ENCODE results near the gene GOLGB1. TPM values are rescaled to one million over a fixed set of nuclear protein-coding genes. Genes with fewer than 3 reads are reported as not detected.
"Not testable (repeated sequence)": the region's sequence is repeated elsewhere in the genome, so short reads cannot be mapped to it uniquely, and the experiment has no call there.

The GOLGB1 gene
- total and polyA plus RNA-seq, 12 donors, result 12.3 to 66.8 (median 49.2) TPM

- intact Hi-C loops (cut with DNase I), result no loop called here
- TF ChIP-seq, protein P1, sequence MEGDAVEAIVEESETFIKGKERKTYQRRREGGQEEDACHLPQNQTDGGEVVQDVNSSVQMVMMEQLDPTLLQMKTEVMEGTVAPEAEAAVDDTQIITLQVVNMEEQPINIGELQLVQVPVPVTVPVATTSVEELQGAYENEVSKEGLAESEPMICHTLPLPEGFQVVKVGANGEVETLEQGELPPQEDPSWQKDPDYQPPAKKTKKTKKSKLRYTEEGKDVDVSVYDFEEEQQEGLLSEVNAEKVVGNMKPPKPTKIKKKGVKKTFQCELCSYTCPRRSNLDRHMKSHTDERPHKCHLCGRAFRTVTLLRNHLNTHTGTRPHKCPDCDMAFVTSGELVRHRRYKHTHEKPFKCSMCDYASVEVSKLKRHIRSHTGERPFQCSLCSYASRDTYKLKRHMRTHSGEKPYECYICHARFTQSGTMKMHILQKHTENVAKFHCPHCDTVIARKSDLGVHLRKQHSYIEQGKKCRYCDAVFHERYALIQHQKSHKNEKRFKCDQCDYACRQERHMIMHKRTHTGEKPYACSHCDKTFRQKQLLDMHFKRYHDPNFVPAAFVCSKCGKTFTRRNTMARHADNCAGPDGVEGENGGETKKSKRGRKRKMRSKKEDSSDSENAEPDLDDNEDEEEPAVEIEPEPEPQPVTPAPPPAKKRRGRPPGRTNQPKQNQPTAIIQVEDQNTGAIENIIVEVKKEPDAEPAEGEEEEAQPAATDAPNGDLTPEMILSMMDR (IDR thresholded peaks at IDR 0.05), result no peak
- Histone ChIP-seq H3K4me3 (no peak overlapping the region), H3K4me1 (peaks cover 0 to 7% (median 0%) of the 10 kb centered on the region in 9 donors), H3K27ac (no peak overlapping the region), H3K27me3 (no peaks in the 10 kb centered on the region), H3K9me3 (no peaks in the 10 kb centered on the region), H3K36me3 (peaks cover 0 to 80% (median 11%) of the 10 kb centered on the region in 9 donors)
- ATAC-seq, result no peak
- 94 to 97% methylated on average over 3 of the region's 3 CpGs for WGBS, 2 donors
- DNase-seq, result no peak
Measured at GRCh38 chr3:121793078-121793477, 43.5 kb upstream of the GOLGB1 start.

DNA sequence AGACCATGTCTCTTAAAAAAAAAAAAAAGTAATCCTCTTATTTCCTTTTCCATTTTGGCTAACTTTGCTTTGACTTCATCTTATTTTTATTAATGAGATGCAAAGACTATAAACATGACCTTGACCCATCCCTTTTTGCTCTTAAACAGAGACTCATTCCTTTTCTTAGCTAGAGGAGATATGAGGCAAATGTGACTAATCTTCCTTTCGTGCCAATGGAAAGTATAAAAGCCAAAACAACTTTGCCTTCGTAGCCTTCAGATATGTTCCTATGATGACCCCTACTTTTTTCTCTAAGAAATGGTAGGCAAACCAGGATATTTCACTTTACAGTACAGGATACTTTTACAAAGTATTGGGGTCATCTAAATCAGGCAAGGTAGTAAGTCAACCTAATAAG lies 36.9 kb upstream of the GOLGB1 start:
- DNase-seq, result no peak
- intact Hi-C loops (cut with DNase I), result no loop called here
- peak overlapping the region in 1 of 10 donors; percentile 30 for H3K27ac ChIP-seq
- no peaks in the 10 kb centered on the region for H3K9me3 ChIP-seq
- H3K4me1 ChIP-seq, result peaks cover 0 to 5% (median 0%) of the 10 kb centered on the region in 9 donors
- 35 to 38% methylated on average over 2 of the region's 2 CpGs for WGBS, 2 donors
- peaks cover 0 to 97% (median 15%) of the 10 kb centered on the region in 9 donors for H3K36me3 ChIP-seq
- ATAC-seq, result peak in 2 of 8 donors; percentile 28 to 53
- no peak overlapping the region for H3K4me3 ChIP-seq
- TF ChIP-seq, protein P1 (IDR thresholded peaks at IDR 0.05), result no peak
- no peaks in the 10 kb centered on the region for H3K27me3 ChIP-seq

DNA sequence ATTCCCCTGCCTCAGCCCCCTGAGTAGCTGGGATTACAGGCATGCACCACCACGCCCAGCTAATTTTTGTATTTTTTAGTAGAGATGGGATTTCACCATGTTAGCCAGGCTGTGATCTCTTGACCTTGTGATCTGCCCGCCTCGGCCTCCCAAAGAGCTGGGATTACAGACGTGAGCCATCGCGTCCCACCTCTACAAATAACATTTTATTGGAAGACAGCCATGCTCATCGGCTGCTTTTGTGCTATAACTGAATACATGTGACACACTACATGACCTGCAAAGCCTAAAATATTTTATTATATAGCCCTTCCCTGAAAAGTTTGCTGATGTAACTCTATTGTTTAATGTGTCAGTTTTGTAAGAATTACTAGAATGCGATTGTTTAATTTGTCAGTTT lies 33.2 kb upstream of the GOLGB1 start:
- peak in 4 of 8 donors; percentile 55 to 64 (median 58) for ATAC-seq
- H3K36me3 ChIP-seq, result peaks cover 0 to 98% (median 16%) of the 10 kb centered on the region in 9 donors

GRCh38 chr3:121781611-121782010 lies 32.1 kb upstream of the GOLGB1 start:
- TF ChIP-seq, protein P1 (IDR thresholded peaks at IDR 0.05), result no peak
- Histone ChIP-seq H3K27ac (no peak overlapping the region), H3K27me3 (no peaks in the 10 kb centered on the region), H3K4me1 (peaks cover 0 to 5% (median 0%) of the 10 kb centered on the region in 9 donors), H3K36me3 (peaks cover 0 to 98% (median 19%) of the 10 kb centered on the region in 9 donors), H3K4me3 (no peak overlapping the region), H3K9me3 (no peaks in the 10 kb centered on the region)
- intact Hi-C loops (cut with DNase I), result no loop called here
- ATAC-seq, result no peak
- WGBS, 2 donors, result 98% methylated on average over 7 of the region's 7 CpGs
- no peak for DNase-seq

More for the DNA sequence above, 33.2 kb upstream of the GOLGB1 start:
- peak in 1 of 2 donors; percentile 14 for DNase-seq
- H3K27me3 ChIP-seq; H3K4me1 ChIP-seq; H3K4me3 ChIP-seq; intact Hi-C loops (cut with DNase I); H3K9me3 ChIP-seq; H3K27ac ChIP-seq: not testable (repeated sequence)
- WGBS, 2 donors, result 57 to 69% methylated on average over 8 of the region's 8 CpGs

DNA sequence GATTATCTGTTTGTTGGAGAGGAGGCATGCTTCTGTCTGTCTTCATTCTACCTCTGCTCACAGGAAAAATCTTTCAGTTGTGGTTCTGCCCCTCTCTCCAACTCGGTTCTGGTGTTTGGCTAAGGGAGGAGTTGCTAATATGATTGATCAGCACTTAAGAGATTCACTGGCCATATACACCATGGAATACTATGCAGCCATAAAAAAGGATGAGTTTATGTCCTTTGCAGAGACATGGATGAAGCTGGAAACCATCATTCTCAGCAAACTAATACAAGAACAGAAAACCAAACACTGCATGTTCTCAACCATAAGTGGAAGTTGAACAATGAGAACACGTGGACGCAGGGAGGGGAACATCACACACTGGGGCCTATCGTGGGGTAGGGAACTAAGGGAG lies 25.6 kb upstream of the GOLGB1 start:
- H3K9me3 ChIP-seq; intact Hi-C loops (cut with DNase I); H3K27ac ChIP-seq; H3K4me3 ChIP-seq; ATAC-seq; H3K4me1 ChIP-seq; H3K27me3 ChIP-seq; DNase-seq: not testable (repeated sequence)
- WGBS, 2 donors, result 99% methylated on average over 4 of the region's 4 CpGs
- peaks cover 0 to 100% (median 37%) of the 10 kb centered on the region in 9 donors for H3K36me3 ChIP-seq

All from heart right ventricle (tissue), 16 donors.